ENCODE measurements around the gene SLC9A9. TPM values are rescaled to one million over a fixed set of nuclear protein-coding genes. Genes with fewer than 3 reads are reported as not detected.
"Not testable (repeated sequence)": the region's sequence is repeated elsewhere in the genome, so short reads cannot be mapped to it uniquely, and the experiment has no call there.

The SLC9A9 gene
- total RNA-seq, 2 experiments from 2014 or later = 13.8 to 16.4 TPM

DNA sequence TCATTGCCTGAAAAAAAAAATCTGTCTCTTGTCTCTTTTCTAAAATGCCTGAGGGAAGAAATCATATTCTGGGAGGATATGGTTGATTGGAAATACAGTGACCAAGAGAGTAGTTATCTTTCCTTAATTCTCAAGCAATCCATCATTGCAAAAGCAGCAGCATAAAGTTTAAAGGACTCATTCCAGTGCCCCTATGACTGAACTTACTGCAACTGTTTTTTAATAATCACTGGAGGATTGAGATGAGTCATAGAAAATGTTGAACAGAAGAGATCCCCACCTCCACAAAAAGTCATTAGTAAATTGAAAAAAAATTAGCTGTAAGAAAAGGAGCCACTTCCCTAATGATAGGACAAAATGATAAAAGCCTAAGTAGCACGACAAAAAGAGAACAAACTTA lies 121.5 kb downstream of the SLC9A9 start:
- Mint-ChIP-seq H3K9me3 (peaks cover 2% of the 10 kb centered on the region), H3K4me3 (no peak overlapping the region), H3K4me1 (peaks cover 5% of the 10 kb centered on the region), H3K27me3 (no peaks in the 10 kb centered on the region), H3K36me3 (ENCODE audit: low read depth) (no peaks in the 10 kb centered on the region), H3K27ac (no peak overlapping the region)
- no peak for DNase-seq
- CTCF ChIA-PET = no interaction called here
- POLR2A ChIA-PET = no interaction called here

GRCh38 chr3:143720381-143720780 lies 127.9 kb downstream of the SLC9A9 start:
- H3K27ac Mint-ChIP-seq = no peak overlapping the region
- CTCF ChIA-PET = no interaction called here
- no peaks in the 10 kb centered on the region for H3K4me1 Mint-ChIP-seq
- DNase-seq = no peak
- H3K9me3 Mint-ChIP-seq = peaks cover 2% of the 10 kb centered on the region
- H3K4me3 Mint-ChIP-seq = no peak overlapping the region
- POLR2A ChIA-PET = no interaction called here
- peaks cover 2% of the 10 kb centered on the region for H3K36me3 Mint-ChIP-seq (ENCODE audit: low read depth)
- H3K27me3 Mint-ChIP-seq = no peaks in the 10 kb centered on the region

DNA sequence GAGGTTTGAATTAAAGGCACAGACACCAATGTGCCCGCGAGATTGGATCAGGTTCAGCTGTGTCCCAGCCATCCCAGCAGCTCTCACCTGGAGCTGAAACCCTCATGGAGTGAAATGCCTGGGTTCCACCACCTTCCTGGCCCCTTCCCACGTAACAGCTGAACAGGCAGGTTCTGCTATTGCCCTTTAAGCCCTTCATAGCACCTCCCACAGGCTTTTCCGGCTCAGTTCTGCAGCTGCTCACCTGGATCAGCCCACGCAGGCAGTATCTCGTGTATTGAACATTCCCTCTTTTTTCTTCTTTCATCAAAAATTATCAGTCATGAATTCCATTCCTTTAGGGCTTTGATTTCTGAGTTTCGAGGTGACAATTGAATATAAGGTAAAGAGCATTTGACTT lies 129.8 kb downstream of the SLC9A9 start:
- Mint-ChIP-seq H3K4me3 (no peak overlapping the region), H3K27ac (no peak overlapping the region), H3K9me3 (peaks cover 2% of the 10 kb centered on the region), H3K36me3 (ENCODE audit: low read depth) (peaks cover 2% of the 10 kb centered on the region), H3K27me3 (no peaks in the 10 kb centered on the region), H3K4me1 (no peaks in the 10 kb centered on the region)
- ChIA-PET POLR2A (no interaction called here), CTCF (no interaction called here)
- DNase-seq = no peak

DNA sequence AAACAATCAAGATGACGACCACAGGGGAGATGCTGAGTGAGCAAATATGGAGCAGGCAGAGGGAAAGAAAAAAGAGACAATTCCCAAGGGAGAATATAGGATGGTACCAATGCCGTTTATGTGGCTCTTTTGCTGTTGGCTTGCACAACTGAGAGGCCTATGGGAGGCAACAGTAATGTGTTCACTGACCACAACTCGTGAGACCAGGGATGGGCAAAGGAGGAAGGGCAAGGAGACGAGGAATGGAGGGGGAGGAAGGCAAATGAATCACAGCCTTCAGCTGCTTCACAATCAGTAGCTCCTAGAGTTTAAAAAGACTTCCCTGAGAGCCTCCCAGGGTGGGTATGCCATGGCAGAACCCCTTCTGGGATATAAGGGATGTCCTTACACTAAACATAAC lies 131.5 kb downstream of the SLC9A9 start:
- Mint-ChIP-seq H3K9me3 (no peaks in the 10 kb centered on the region), H3K36me3 (ENCODE audit: low read depth) (peaks cover 2% of the 10 kb centered on the region), H3K27ac (no peak overlapping the region), H3K4me3 (no peak overlapping the region), H3K4me1 (no peaks in the 10 kb centered on the region), H3K27me3 (no peaks in the 10 kb centered on the region)
- ChIA-PET POLR2A (no interaction called here), CTCF (no interaction called here)
- no peak for DNase-seq

GRCh38 chr3:143712522-143712921 lies 135.7 kb downstream of the SLC9A9 start:
- no peak for DNase-seq
- H3K36me3 Mint-ChIP-seq (ENCODE audit: low read depth) = no peaks in the 10 kb centered on the region
- no peak overlapping the region for H3K4me3 Mint-ChIP-seq
- CTCF ChIA-PET = no interaction called here
- no peaks in the 10 kb centered on the region for H3K4me1 Mint-ChIP-seq
- no peaks in the 10 kb centered on the region for H3K9me3 Mint-ChIP-seq
- H3K27me3 Mint-ChIP-seq = no peaks in the 10 kb centered on the region
- POLR2A ChIA-PET = no interaction called here
- H3K27ac Mint-ChIP-seq = no peak overlapping the region

DNA sequence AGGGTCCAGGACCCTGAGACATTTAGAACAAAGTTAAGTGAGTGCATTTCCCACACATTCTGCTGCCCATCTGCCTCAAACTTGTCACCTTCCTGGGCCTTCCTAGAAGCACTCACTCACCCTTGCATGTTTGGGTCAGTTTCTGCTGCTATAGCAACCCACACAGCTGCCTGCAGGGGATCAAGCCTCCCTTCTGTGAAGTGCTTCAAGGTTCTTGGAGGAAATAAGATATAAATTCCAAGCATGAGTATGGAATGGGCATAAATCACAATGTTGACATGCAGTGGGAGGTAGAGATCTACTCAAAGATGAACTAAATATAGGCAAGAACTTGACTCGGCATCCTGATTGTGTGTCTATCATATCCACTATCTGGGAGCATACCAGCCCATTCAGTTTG lies 140.4 kb downstream of the SLC9A9 start:
- H3K9me3 Mint-ChIP-seq = no peaks in the 10 kb centered on the region
- no peaks in the 10 kb centered on the region for H3K4me1 Mint-ChIP-seq
- H3K27me3 Mint-ChIP-seq = no peaks in the 10 kb centered on the region
- no peak overlapping the region for H3K4me3 Mint-ChIP-seq
- H3K36me3 Mint-ChIP-seq (ENCODE audit: low read depth) = no peaks in the 10 kb centered on the region
- CTCF ChIA-PET = interaction anchor here (1.4 kb wide), 1 partner anchor 10 kb away, joined by 5 read pairs; no protein-coding TSS in a partner anchor
- POLR2A ChIA-PET = no interaction called here
- no peak overlapping the region for H3K27ac Mint-ChIP-seq
- no peak for DNase-seq

DNA sequence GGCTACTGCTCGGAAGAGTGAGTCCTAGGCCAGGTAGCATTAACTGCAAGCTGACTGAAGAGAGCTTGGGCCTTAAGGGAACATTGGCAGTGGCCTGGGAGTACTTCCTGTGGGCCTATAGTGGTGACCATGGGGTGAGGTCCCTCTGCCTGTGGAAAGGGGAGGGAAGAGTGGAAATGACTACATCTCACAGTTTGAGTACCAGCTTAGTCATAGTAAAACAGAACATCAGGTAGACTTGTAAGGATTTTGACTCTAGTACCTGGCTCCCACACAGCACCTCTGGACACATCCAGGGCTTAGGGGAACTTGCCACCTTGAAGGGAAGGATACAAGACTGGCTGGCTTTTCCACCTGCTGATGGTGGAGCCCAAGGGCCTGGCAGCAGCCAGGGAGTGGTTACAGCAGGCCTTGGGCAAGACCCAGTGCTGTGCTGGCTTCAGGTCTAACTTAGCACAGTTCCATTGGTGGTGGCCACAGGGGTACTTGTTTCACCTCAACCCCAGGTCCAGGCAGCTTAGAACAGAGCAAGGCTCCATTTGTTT lies 147.8 kb downstream of the SLC9A9 start:
- Mint-ChIP-seq H3K4me3 (no peak overlapping the region), H3K9me3 (no peaks in the 10 kb centered on the region), H3K27ac (no peak overlapping the region), H3K27me3 (no peaks in the 10 kb centered on the region), H3K4me1 (no peaks in the 10 kb centered on the region), H3K36me3 (ENCODE audit: low read depth) (no peaks in the 10 kb centered on the region)
- DNase-seq = no peak
- ChIA-PET CTCF (no interaction called here), POLR2A (no interaction called here)

- CTCF ChIA-PET = no interaction called here
- no peak overlapping the region for H3K27ac Mint-ChIP-seq
- H3K4me3 Mint-ChIP-seq = no peak overlapping the region
- H3K4me1 Mint-ChIP-seq = no peaks in the 10 kb centered on the region
- H3K27me3 Mint-ChIP-seq = no peaks in the 10 kb centered on the region
- H3K36me3 Mint-ChIP-seq (ENCODE audit: low read depth) = no peaks in the 10 kb centered on the region
- no peaks in the 10 kb centered on the region for H3K9me3 Mint-ChIP-seq
- POLR2A ChIA-PET = no interaction called here
- no peak for DNase-seq
Measured at GRCh38 chr3:143699424-143699823, 148.8 kb downstream of the SLC9A9 start.

DNA sequence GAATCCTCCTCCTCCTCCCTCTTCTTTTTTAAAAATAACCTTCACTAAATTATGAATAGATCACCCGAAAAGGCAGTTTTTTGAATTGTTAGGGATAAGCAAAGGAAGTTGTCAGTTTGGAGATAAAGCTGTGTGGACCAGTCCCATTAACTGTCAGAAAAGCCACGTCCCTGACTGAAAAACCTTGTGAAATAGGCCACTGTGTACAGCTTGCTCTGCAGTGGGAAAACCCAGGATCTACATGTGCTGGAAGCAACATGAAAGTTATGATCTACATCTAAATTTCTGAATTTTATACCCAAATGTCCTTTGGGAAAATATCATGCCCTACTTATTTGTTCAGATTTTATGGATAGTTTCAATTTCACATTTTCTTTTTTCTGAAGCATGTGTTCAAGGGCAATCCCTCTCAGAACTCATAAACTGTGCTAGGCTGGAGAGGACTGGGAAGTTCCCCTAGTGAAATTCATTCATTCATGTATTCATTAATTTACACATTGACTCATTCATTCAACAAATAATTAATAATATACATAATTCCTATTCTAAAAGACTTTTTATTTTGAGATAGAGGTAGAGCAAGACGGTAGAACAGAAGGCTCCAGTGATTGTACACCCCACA lies 149.5 kb downstream of the SLC9A9 start:
- Mint-ChIP-seq H3K27me3 (no peaks in the 10 kb centered on the region), H3K9me3 (no peaks in the 10 kb centered on the region), H3K27ac (no peak overlapping the region), H3K36me3 (ENCODE audit: low read depth) (no peaks in the 10 kb centered on the region), H3K4me1 (no peaks in the 10 kb centered on the region), H3K4me3 (no peak overlapping the region)
- no peak for DNase-seq
- ChIA-PET POLR2A (no interaction called here), CTCF (no interaction called here)

DNA sequence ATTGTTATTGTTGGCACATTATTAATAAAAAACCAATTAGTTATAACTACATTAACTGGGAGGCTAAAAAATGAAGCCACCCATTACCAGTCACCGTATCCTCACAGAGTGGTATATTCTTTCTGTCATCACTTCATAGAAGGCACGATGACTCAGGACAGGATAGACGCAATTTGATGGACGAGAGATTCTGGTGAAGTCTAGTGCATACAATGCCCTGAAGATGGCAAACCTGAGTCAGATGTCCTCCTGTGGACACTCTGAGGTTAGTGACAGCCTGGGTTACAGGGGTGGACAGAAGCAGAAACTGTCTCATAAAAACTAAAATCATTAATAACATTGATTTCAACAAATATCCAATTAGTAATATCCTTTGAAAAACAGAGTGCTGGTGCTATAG lies 150.3 kb downstream of the SLC9A9 start:
- DNase-seq = no peak
- POLR2A ChIA-PET = no interaction called here
- no peaks in the 10 kb centered on the region for H3K36me3 Mint-ChIP-seq (ENCODE audit: low read depth)
- no peaks in the 10 kb centered on the region for H3K4me1 Mint-ChIP-seq
- no peaks in the 10 kb centered on the region for H3K9me3 Mint-ChIP-seq
- no peaks in the 10 kb centered on the region for H3K27me3 Mint-ChIP-seq
- no peak overlapping the region for H3K27ac Mint-ChIP-seq
- CTCF ChIA-PET = interaction anchor here (1.4 kb wide), 1 partner anchor 9 kb away, joined by 5 read pairs; no protein-coding TSS in a partner anchor
- no peak overlapping the region for H3K4me3 Mint-ChIP-seq

- H3K4me3 Mint-ChIP-seq; H3K4me1 Mint-ChIP-seq; CTCF ChIA-PET; H3K27ac Mint-ChIP-seq; H3K9me3 Mint-ChIP-seq; H3K36me3 Mint-ChIP-seq (ENCODE audit: low read depth); H3K27me3 Mint-ChIP-seq; DNase-seq; POLR2A ChIA-PET: not testable (repeated sequence)
Measured at GRCh38 chr3:143695333-143695732, 152.9 kb downstream of the SLC9A9 start.

DNA sequence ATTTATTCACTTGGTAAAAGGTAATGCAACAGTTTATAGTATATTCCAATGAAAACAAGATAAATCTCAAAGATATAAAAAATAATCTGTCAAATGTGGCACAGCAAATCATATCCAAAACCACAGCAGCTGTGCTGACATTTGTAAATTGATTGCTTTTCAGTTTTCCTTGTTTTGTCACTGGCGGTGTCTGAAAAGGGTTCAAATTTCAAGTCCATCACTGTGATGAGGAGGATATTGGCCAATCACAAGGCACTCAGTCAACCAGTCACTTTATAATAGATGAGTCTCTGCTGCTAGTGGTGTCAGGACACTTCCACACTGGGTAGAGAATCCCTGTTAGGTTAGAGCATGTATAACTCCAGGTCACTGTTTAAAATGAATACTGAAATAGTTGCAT lies 154.8 kb downstream of the SLC9A9 start:
- H3K9me3 Mint-ChIP-seq = no peaks in the 10 kb centered on the region
- H3K4me1 Mint-ChIP-seq = no peaks in the 10 kb centered on the region
- DNase-seq = no peak
- H3K27ac Mint-ChIP-seq = no peak overlapping the region
- ChIA-PET CTCF (no interaction called here), POLR2A (no interaction called here)
- no peaks in the 10 kb centered on the region for H3K27me3 Mint-ChIP-seq
- no peaks in the 10 kb centered on the region for H3K36me3 Mint-ChIP-seq (ENCODE audit: low read depth)
- no peak overlapping the region for H3K4me3 Mint-ChIP-seq

- H3K36me3 Mint-ChIP-seq (ENCODE audit: low read depth) = no peaks in the 10 kb centered on the region
- H3K4me3 Mint-ChIP-seq = no peak overlapping the region
- DNase-seq = no peak
- no peaks in the 10 kb centered on the region for H3K4me1 Mint-ChIP-seq
- H3K27me3 Mint-ChIP-seq = no peaks in the 10 kb centered on the region
- ChIA-PET CTCF (interaction anchor here (1.5 kb wide), 1 partner anchor 12 kb away, joined by 4 read pairs; no protein-coding TSS in a partner anchor), POLR2A (no interaction called here)
- H3K27ac Mint-ChIP-seq = no peak overlapping the region
- H3K9me3 Mint-ChIP-seq = no peaks in the 10 kb centered on the region
Measured at GRCh38 chr3:143686638-143687197, 161.6 kb downstream of the SLC9A9 start.

GRCh38 chr3:143685491-143685890 lies 162.8 kb downstream of the SLC9A9 start:
- no peak for DNase-seq
- H3K4me1 Mint-ChIP-seq = no peaks in the 10 kb centered on the region
- POLR2A ChIA-PET = no interaction called here

More at GRCh38 chr3:143685491-143685890, 162.8 kb downstream of the SLC9A9 start:
- H3K9me3 Mint-ChIP-seq = no peaks in the 10 kb centered on the region
- H3K27me3 Mint-ChIP-seq = no peaks in the 10 kb centered on the region
- no peak overlapping the region for H3K4me3 Mint-ChIP-seq
- CTCF ChIA-PET = interaction anchor here (1.5 kb wide), 1 partner anchor 11 kb away, joined by 4 read pairs; no protein-coding TSS in a partner anchor
- H3K27ac Mint-ChIP-seq = no peak overlapping the region
- H3K36me3 Mint-ChIP-seq (ENCODE audit: low read depth) = no peaks in the 10 kb centered on the region
